GM10266 (cell line): ENCODE measurements around the gene CYGB.

Experiments
- DNase-seq: peaks from one replicate; pipeline ENCODE4 v3.0.0; 2012; ENCODE audit errors: extremely low spot score
- CTCF ChIP-seq: IDR thresholded peaks from 2 replicates; pipeline ENCODE4 v1.5.1; 2012; ENCODE audit warnings: mild to moderate bottlenecking, low read depth; ENCODE audit not compliant: control insufficient read depth, insufficient read depth; ENCODE audit errors: missing control alignments

CYGB gene

GRCh38 chr17:76542984-76543383, 5.5 kb upstream of the CYGB start:
- TF ChIP-seq CTCF, result no peak
- no peak for DNase-seq

DNA sequence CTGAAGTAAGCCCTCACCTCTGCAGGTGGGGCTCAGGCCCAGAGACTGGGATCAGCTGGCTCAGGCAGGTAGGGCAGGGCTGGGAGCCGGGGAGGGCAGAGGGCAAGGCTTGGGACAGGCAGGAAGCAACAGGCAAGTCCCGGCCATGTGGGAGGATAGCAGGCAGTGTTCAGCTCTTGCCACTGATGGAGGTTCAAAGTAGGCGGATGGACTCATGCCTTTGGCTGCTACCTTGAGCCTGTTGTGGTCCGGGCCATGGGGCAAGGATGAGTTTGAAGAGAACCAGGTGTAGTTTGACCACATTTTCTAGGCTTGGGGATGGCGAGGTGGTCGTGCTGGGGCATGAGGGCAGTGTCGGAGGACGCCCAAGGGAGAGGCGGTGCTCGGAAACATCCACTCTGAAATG, 5.1 kb upstream of the CYGB start:
- DNase-seq, result no peak

GRCh38 chr17:76541739-76542454, 4.4 kb upstream of the CYGB start:
- no peak for TF ChIP-seq CTCF
- no peak for DNase-seq

More for the DNA sequence above, 5.1 kb upstream of the CYGB start:
- no peak for TF ChIP-seq CTCF

GRCh38 chr17:76540381-76541300, 3.1 kb upstream of the CYGB start:
- peak; percentile 77 for DNase-seq

DNA sequence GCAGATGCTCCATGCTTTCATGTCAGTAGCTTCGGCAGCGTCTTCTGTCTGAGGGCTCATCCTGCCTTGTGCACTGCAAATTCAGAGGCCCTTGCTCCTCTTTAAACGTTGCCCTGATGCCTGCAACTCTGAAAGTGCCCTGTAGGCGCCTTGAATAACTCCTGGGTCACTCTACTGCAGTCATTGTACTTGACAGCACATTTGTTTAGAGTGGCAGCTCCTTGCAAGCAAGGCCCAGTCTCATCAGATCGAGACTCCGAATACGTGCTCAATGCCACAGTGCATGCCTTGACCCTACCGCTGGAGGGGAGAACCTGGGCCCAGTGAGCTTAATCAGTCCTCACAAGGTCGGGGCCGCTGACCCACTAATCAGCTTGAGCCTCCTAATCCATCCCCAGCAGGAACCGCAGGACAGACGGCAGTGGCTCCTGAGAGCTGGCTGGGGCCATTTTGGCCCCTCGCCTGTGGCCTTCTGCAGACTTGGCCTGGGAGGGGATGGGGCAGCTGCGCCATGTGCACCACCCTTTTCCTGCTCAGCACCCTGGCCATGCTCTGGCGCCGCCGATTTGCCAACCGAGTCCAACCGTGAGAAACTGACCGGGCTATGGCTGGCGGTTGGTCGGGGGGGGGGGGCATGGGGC, 2.2 kb upstream of the CYGB start, which contains the start of gene PRCD:
TSS of gene PRCD (plus strand) at position 414 of the 641 bp plus-strand sequence. CDS start at position 512, 98 bp downstream.
- peak; percentile 15 for DNase-seq
- no peak for TF ChIP-seq CTCF

More at GRCh38 chr17:76540381-76541300, 3.1 kb upstream of the CYGB start:
- no peak for TF ChIP-seq CTCF

GRCh38 chr17:76538941-76539570, 1.5 kb upstream of the CYGB start:
- DNase-seq, result no peak
- TF ChIP-seq CTCF, result no peak
